Renal cortical epithelial cell (primary cell): ENCODE measurements around the gene VPS26C. TPM values are rescaled to one million over a fixed set of nuclear protein-coding genes. Genes with fewer than 3 reads are reported as not detected.
"Not testable (repeated sequence)": the region's sequence is repeated elsewhere in the genome, so short reads cannot be mapped to it uniquely, and the experiment has no call there.

Source experiments
- DNase-seq: peaks from one replicate; pipeline ENCODE4 v3.0.0-alpha.2; 2011; ENCODE audit warnings: low read depth
- total RNA-seq: library from RNA; depleted of rRNA; stranded (reverse); fragments of >200 nt; gene quantifications from 2 replicates; pipeline ENCODE4 v1.2.3, GENCODE V29; 2014

VPS26C gene
- total RNA-seq, 1 donor from 2014 or later: 53.7 TPM

DNA sequence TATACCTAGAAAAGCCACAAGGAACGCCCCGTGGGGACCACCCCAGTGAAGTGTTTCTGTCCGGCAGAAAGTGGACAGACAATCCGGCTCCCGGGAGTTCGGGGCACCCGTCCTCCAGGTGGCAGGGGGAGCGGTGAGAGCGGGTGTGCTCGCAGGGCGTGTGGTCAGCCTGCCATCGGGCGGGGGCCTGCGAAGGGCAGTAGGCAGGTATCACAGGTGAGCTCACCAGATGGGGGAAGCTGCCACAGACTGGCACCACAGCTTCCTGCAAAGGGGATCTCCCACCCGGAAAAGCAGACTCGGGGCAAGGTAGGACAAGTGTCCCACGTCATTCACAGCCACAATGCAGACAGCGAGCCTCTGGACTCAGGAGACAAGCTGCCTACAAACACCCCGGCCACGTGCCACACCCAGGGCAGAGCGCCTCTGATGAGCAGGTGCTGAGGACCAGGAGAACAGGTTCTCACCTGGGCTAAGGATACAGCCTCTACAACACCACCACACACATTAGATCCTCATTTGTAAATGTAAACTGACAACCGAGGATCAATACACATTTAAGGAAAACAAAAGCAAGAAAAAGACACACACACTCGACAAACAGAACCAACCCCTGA lies 36.4 kb downstream of the VPS26C start:
- no peak for DNase-seq

DNA sequence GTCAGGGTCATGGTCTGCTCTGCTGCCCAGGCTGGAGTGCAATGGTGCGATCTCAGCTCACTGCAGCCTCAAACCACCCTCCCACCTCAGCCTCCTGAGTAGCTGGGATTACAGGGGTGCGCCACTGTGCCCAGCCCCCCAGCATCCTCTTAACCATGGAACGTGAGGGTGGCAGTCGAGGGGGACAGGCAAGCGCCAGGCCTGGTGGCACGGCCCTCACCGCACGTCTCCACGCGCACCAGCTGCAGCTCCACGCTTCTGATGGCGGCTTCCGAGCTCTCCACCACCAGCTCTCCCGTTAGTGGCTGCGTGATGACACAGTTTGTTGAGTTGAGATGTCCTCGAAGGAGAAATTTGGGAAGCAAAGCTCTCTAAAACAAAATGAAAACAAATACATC lies 39.1 kb downstream of the VPS26C start:
- no peak for DNase-seq

DNA sequence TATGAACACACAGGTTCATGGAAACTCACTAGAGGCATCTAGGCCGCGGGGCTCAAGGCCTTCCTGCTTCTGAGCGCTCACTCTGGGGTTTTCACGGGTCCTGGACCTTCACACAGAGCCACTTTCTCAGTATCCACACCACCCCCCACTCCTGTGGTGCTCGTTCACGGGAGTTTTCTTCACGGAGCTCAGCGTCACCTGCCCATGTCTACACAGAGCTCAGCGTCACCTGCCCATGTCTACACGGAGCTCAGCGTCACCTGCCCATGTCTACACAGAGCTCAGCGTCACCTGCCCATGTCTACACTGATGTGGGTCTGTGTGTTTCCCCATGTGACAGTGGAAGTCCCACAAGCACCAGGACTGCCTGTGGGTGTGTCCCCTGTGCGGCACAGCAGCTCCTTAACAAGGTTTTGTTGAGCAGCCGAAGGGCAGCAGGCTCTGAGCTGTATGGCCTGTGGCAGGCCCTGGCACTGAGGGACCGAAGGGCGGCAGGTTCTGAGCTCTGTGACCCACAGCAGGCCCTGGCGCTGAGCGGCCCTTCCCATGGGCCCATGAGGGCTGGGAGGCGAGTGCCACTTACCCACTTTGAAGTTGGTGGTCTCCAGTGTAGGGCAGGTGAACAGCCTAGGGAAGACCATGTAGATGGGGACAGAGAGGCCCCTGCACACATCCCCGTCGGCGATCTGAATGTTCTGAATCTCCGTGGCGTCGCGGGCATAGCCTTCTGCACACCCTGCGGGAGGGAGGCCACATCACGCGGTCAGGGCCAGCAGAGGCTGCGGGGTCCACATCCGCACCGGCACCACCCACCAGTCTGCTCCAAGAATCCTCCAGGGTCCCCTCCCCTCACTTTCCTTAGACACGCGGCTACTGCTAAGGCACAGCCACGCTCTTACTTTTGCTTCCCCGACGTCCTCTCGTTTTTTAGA lies 39.8 kb downstream of the VPS26C start:
- DNase-seq: no peak

DNA sequence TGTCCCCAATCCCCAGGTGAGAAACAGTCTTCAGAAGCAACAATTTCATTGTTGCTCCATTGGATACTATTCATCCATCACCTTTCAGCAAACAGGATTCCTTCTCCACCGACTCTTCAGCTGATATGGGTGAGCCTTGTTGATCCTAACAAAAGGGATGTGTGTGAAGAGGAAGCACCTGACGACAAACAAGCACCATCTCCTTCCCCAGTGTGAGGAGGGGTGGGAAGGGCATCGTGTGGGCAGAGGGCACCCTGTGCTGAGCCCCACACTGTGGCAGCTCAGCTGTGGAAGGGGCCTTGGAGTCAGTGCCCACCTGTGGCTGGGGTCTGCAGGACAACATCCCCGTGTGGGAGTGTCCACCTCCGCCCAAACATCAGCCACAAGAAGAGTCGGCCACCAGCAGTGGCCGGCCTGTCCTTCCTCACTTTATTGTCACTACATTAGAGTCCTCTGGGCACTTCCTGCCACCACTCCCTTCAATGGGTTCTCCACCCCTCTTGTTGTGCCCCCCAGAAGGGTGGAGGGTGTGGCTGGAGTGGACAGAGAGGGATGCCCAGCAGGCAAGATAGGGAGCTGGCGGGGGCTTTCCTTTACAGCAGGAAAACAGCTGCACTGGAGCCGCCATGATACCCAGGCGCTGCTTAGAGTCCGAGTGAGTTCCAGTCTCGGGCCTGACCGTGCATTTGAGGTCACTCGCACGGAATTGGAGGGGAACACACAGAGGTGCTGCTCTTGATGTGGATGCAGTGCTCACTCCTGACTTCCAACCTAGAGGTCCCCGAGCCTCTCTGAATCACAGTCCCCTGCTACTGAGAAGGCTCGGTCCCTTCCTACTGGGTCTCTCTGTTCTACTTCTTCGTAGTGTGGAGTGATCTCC lies 40.9 kb downstream of the VPS26C start:
- no peak for DNase-seq

DNA sequence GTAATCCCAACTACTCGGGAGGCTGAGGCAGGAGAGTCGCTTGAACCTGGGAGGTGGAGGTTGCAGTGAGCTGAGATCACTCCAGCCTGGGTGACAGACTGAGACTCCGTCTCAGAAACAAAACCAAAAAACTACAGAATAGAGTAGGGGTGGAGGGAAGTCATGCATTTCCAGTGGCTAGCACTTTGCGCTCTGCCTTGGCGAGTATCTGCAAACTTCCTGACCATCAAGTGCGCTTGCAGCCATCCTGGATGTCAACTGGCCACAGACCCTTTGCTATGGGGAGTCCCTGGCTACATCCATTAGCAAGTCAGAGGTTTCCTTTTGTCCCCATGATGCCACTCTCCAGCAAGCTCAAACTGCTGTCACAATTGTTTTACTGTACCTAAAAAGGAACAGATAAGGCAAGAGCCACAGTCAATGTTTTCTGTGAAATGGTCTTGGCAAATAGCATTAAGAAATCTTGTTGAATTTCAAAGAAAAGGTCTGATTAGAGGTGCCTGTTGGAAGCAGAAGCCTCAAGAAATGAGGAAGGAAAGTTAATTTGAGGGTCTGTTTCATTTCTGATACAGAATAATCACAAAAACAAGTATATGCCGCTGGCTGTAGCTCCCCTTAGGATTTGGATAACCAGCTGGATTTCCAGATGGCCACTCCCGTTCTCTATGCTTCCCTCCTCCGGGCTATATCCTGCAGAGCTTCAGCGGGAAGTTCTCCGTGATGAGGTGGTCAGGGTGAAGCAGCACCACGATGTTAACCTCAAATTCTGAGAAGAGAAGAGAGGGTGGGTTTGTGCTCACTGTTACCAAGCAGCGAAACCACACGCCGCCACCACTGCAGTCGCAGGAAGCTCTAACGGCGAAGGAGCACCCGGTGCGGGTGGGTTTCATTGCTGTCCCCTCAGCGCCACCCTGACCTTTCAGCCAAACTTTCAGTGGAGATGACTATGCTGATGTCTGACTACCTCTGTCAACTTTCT lies 42.0 kb downstream of the VPS26C start:
- no peak for DNase-seq

DNA sequence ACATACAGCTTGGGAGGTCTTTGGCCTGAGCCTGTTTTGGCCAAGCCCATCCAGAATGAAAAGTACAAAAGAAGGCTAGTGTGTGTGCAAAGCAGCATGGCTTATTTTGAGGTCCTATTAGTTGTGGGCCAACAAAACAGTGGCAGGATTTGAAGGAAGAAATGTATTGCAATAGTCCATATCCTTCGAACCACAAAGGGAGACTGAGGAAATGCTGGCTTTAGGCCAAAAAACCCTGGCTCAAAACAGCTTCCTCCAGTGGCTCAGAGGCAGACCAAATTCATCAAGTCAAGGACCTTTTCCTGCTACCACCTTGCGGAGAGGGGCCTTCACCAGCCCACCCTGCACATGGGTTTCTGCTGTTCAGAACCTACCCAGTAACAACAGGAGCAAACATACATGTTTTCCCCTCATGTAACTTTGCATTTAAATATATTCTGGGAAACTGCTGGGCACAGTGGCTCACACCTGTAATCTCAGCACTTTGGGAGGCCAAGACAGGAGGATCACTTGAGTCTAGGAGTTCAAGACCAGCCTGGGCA lies 43.3 kb downstream of the VPS26C start:
- no peak for DNase-seq

DNA sequence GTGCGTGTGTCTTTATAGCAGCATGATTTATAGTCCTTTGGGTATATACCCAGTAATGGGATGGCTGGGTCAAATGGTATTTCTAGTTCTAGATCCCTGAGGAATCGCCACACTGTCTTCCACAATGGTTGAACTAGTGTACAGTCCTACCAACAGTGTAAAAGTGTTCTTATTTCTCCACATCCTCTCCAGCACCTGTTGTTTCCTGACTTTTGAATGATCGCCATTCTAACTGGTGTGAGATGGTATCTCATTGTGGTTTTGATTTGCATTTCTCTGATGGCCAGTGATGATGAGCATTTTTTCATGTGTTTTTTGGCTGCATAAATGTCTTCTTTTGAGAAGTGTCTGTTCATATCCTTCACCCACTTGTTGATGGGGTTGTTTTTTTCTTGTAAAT lies 44.9 kb downstream of the VPS26C start:
- not testable (repeated sequence) for DNase-seq

DNA sequence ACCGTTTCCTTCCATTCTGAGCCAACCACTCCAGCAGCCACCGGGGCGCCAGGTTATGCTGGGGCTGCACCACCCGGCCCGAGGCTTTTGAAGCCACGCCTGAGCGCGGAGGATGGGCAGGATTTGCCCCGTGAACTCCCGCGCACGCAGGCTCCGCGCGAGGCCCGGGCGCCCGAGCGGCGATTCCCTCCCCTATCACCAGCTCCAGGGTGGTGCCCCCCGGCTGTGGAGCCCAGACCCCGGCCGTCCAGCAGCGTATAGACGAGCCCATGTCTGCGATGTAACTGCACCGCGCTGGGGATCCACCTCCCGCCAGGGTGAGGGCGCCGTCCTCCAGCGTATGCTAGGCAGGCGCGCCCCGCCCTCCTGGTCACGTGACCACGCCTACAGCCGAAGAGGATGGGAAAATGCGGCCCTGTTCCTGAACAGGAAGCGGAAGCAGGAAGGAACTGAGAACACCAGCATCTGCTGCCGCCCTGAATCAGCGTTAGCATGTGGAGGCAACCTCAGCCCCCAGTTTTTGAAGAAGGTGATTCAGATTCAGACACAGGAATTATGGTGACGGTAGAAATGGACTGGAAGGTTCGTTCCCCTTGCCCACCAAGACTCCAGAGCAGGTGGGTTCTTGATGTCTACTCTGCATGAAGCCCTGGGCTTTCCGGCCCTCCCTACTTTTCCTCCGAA lies 46.0 kb downstream of the VPS26C start:
- DNase-seq: peak; percentile 72

DNA sequence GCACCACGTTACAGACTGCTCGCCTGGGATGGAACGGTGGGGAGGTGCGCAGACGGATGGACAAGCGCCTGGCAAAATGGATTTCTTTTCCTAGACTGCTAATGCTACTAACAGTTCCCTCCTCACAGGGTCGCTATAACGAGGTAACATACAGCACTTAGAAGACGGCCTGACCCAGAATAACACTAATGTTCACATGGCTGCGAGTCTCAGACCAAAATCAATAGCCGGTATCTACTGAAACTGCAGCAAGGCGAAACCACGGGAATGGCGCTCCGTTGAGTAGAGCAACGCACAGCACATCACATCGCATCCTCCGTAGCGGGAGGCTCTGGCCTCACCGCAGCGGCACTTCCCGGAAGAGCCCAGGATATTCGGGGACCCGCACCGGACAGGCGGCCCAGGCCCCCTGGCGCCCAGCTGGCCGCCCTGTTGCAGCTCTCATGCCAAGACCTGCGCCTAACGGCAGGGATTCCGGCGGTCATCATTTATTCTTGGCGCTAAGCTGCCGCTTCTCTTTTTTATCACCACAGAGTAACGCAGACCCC lies 46.6 kb downstream of the VPS26C start:
- peak; percentile 28 for DNase-seq

DNA sequence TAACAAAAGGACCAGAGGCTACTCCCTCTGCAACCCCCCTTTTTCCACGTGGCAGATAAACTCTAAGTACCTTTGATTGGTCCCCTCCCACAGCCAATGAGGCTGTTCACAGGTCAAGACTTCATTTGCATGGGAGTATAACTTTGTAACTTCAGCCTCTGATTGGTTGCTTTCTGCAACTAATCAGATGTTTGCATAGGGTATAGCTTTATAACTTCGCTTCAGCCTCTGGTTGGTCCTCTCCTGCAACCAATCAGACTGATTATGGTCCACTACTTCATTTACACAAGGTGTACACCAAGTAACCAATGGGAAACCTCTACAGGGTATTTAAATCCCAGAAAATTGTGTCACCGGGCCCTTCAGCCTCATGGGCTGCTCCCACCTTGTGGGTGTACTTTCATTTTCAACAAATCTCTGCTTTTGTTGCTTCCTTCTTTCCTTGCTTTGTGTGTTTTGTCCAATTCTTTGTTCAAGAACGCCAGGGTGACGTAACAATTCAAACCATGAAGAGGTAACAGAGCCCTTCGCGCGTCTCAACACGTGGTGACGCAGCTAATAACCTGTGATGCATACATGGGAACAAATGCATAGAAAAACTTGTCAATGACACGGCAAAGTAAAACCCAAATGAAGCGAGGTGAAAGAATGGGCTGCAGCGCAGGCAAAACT lies 47.2 kb downstream of the VPS26C start:
- no peak for DNase-seq

DNA sequence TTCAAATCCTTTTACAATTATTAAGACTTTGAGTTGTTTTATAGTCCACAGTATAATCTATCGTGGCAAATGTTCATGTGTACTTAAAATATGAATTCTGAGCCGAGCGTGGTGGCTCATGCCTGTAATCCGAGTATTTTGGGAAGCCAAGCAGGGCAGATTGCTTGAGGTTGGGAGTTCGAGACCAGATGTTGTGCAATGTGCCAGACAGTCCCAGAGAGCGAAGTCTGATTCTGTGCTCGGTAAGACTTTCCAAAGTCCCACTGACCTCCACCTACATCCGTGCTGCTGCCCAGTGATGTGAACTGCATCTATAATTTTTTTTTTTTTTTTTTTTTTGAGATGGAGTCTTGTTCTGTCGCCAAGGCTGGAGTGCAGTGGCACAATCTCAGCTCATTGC lies 52.2 kb downstream of the VPS26C start:
- no peak for DNase-seq

DNA sequence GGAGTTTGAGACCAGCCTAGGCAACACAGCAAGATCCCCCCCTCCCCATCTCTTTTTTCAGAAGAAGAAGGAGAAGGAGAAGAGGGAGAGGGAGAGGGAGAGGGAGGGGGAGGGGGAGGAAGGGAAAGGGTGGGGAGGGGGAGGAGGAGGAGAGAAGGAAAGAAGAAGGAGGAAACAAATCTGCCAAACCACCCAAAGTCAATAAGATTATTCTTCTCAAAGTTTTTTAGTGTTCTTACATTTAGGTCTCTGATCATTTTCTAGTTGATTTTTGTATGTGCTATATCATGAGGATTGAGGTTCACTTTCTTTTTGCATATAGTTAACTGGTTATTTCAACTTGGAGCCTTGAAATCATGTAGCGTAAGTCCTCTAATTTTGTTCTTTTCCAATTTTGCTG lies 56.3 kb downstream of the VPS26C start:
- DNase-seq: no peak

DNA sequence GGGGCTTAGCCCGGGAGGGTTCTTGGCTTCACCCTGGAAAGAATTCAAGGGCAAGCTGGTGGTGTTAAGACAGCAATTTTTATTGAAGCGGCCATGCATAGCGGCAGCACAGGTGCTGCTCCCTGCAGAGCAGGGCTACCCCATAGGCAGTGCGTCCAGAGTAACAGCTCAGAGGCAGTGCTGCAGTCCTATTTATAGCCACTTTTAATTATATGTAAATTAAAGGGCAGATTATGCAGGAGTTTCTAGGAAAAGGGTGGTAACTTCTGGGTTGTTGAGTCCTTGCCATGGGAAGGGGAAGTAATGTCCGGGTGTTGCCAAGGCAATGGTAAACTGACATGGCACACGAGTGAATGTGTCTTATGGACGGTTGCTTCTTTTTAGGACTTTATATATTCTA lies 57.0 kb downstream of the VPS26C start:
- DNase-seq: no peak

DNA sequence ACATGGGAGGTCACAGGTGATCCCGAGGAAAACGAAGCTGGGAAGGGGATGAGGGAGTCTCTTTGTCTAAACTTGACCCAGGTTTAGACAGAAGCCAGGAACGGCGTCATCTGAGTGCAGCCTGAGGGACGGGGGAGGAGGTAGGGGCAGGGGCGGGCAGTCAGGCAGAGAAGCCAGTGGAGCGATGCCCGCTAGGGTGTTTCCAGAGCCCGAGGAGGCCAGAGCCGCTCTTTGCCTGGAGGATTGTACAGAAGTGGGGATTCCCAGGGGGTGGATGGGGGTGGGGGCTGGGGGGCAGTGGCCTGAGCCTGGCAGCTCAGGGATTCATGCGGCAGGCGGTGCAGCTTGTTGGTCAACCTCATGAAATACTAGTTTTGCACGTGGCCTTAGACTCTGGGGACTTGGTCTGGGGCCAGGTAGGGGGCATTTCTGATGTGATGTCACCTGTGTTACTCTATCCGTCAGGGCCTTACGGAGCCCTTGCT lies 58.4 kb downstream of the VPS26C start:
- DNase-seq: peak; percentile 74

DNA sequence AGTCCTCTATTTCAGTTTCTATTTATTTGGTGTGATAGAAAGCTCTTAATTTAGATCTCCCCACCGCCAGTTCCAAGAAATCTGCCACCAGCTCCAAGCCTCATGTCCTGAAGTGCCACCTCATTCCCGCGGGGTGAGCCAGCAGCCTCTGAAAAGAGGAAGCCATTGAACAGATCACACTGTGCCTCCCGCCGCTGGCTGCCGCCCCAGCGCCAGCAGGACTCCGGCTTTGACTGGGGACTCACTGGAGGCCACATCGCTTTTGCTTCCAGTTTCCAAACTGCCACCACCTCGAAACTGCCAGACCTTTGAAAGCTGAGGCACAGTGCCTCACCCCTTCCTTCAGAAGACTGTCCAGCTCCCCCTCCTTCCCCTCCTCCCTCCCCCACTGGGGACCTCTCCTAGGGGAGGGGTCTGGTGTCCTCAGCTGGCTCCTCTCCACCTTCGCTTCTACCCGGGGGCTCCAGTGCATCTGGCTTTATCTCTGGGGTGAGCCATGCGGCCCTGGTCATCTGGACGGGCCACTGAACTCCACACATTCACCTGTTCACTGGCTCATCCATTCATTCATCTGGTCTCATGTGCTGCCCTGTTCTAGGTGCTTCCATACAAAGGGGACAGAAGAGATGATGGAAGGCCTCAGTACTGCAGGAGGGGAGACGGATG lies 58.9 kb downstream of the VPS26C start:
- no peak for DNase-seq

DNA sequence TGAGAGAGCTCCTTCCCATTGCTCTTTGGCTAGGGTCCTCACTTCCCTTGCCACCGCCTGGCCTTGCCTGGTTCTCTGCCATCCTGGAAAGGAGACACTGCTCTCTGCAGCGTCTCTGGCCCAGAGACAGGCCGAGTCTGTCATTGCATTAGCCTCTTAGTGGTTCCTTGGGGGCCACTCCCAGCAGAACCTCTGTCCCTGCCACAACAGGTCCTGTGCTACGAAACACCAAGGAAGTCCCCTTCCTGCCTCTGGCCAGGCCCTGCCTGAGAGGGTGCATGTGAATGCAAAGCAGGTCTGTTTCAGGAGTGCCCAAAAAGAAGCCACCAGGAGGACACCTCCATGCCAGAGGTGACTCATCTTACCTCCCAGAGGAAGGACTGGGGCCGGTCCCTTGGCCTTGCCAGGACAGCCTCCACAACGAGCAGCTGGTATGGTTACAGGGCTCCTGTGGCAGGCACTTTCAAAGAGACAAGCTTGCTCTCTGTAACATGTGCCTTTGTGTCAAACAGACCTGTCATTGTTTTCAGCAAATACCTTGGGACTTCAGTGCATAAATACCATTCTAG lies 59.6 kb downstream of the VPS26C start:
- DNase-seq: peak; percentile 41

DNA sequence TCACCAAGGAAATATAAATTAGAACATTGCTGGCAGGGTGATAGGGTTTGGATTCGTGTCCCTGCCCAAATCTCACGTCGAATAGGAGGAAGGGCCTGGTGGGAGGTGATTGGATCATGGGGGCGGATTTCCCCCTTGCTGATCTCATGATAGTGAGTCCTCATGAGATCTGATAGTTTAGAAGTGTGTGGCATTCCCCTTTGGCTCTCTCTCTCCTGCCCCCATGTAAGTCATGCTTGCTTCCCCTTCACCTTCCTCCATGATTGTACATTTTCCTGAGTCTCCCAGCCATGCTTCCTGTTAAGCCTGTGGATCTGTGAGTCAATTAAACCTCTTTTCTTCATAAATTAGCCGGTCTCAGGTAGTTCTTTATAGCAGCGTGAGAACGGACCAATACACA lies 60.6 kb downstream of the VPS26C start:
- peak; percentile 29 for DNase-seq

DNA sequence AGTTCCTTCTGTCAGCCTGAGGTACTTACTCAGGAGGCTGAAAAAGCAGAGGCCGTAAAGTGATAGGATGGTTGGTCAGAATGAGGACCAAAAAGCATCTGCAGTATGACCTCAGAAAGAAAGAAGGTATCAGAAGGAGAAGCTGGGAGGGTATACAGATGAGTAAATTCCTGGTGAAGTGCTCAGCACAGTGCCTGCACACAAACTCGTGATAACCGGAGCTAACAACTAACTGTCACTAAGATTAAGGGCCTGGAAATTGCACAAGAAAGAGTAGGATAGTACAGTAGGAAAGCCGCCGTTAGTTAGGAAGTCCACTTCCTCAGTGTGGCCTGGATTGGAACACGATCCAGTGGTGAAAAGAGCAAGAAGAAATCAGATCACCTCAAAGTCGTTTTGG lies 62.6 kb downstream of the VPS26C start:
- no peak for DNase-seq
